HCT116 (cell line): ENCODE data around the gene CELF3. TPM values are rescaled to one million over a fixed set of nuclear protein-coding genes. Genes with fewer than 3 reads are reported as not detected.

Experiments used
- ATAC-seq: fragments of 200-7000 bp; cut with Tn5 transposase; 2 replicates; pipeline ENCODE4 v1.9.1; 2020; ENCODE audit warnings: mild to moderate bottlenecking, moderate library complexity
- BruUV-seq: library from RNA; stranded (reverse); fragments of 400-500 nt; replicated peaks from 2 replicates; lab custom pipeline; 2021; lab: Mats Ljungman, UMichigan
- CTCF ChIA-PET: fragments of 300-600 bp; sonication (Branson Sonifier 250); formaldehyde crosslinking; loops from one replicate; lab custom pipeline; 2021; ENCODE audit warnings: antibody characterized with exemption; lab: Charles Lee
- POLR2A ChIA-PET: fragments of 300-600, 350-600 bp; sonication (Branson Sonifier 250); formaldehyde crosslinking; loops from one replicate; lab custom pipeline; 2021; ENCODE audit warnings: antibody characterized with exemption; lab: Charles Lee
- RAD21 ChIA-PET, 2 experiments: fragments of 300-600 bp; sonication (Branson Sonifier 250); formaldehyde crosslinking; loops; one replicate each; lab custom pipeline; 2023; ENCODE audit warnings: low total read pairs in 2 of 2; ENCODE audit not compliant: uncharacterized antibody in 2 of 2, unreplicated experiment in 2 of 2, low non-redundant PET in 1 of 2; lab: Charles Lee
- DNase-seq: peaks from one replicate; pipeline ENCODE4 v3.0.0-alpha.2; 2010; ENCODE audit warnings: low read depth, low spot score
- H2AFZ ChIP-seq: fragments of 200-600 bp; shearing (Covaris generic), sonication (generic); 2 replicates; pipeline ENCODE4 v1.6.1; 2017; ENCODE audit warnings: low read depth, mixed run types, mixed read lengths, antibody characterized with exemption, low read length; ENCODE audit not compliant: poor library complexity, severe bottlenecking
- H3K27ac ChIP-seq: 2 replicates; pipeline ENCODE4 v1.5.1; 2012; ENCODE audit warnings: low read depth, low read length
- H3K27me3 ChIP-seq: fragments of 200-600 bp; sonication (generic); 2 replicates; pipeline ENCODE4 v1.6.1; 2016; ENCODE audit warnings: mixed run types, low read length, mixed read lengths; ENCODE audit not compliant: insufficient read depth
- H3K36me3 ChIP-seq, 2 experiments: fragments of 200-500 bp in 1 of 2; fragments of 200-600 bp in 1 of 2; sonication (Bioruptor generic) in 1 of 2; sonication (generic) in 1 of 2; 2 replicates each; pipeline versions ENCODE4 v1.5.1 to v1.6.1; 2014 to 2016; ENCODE audit warnings: low read length in 2 of 2, inconsistent platforms in 1 of 2, mixed read lengths in 1 of 2, mixed run types in 1 of 2; ENCODE audit not compliant: insufficient read depth in 2 of 2, control insufficient read depth in 1 of 2
- H3K4me1 ChIP-seq, 2 experiments: fragments of 200-600 bp in 1 of 2; sonication (generic) in 1 of 2; 2 replicates each; pipeline versions ENCODE4 v1.5.1 to v1.6.1; 2012 to 2017; ENCODE audit warnings: low read length in 2 of 2, inconsistent platforms in 1 of 2, mild to moderate bottlenecking in 1 of 2, mixed read lengths in 1 of 2, mixed run types in 1 of 2, moderate library complexity in 1 of 2; ENCODE audit not compliant: insufficient read depth in 2 of 2, control insufficient read depth in 1 of 2
- H3K4me2 ChIP-seq: fragments of 200-600 bp; sonication (generic); 2 replicates; pipeline ENCODE4 v1.6.1; 2017; ENCODE audit warnings: mixed run types, low read length, mixed read lengths
- H3K4me3 ChIP-seq, 2 experiments: fragments of 200-600 bp in 1 of 2; sonication (generic) in 1 of 2; replicated peaks in 1 of 2; 2 replicates each; pipeline ENCODE4 v1.5.1; 2011 to 2016; ENCODE audit warnings: low read length in 2 of 2, control low read depth in 1 of 2, low read depth in 1 of 2, mild to moderate bottlenecking in 1 of 2, mixed read lengths in 1 of 2, mixed run types in 1 of 2
- H3K79me2 ChIP-seq: fragments of 200-600 bp; sonication (generic); 2 replicates; pipeline ENCODE4 v1.6.1; 2017; ENCODE audit warnings: mild to moderate bottlenecking, mixed run types, low read length, moderate library complexity, mixed read lengths; ENCODE audit not compliant: insufficient read depth
- H3K9ac ChIP-seq: fragments of 200-600 bp; sonication (generic); 2 replicates; pipeline ENCODE4 v1.6.1; 2016; ENCODE audit warnings: low read length, mixed read lengths
- H3K9me2 ChIP-seq: fragments of 200-600 bp; sonication (generic), shearing (Covaris generic); 2 replicates; pipeline ENCODE4 v1.6.1; 2017; ENCODE audit warnings: mixed run types, mild to moderate bottlenecking, moderate library complexity; ENCODE audit not compliant: insufficient read depth
- H3K9me3 ChIP-seq, 2 experiments: fragments of 200-500 bp in 1 of 2; fragments of 200-600 bp in 1 of 2; sonication (Bioruptor generic) in 1 of 2; sonication (generic) in 1 of 2; 2 replicates each; pipeline ENCODE4 v1.6.1; 2014 to 2017; ENCODE audit warnings: low read length in 2 of 2, mixed read lengths in 2 of 2, inconsistent platforms in 1 of 2, low read depth in 1 of 2, mild to moderate bottlenecking in 1 of 2, mixed run types in 1 of 2, moderate library complexity in 1 of 2; ENCODE audit not compliant: control insufficient read depth in 1 of 2, insufficient read depth in 1 of 2
- H4K20me1 ChIP-seq: fragments of 200-600 bp; sonication (generic), shearing (Covaris generic); 2 replicates; pipeline ENCODE4 v1.6.1; 2017; ENCODE audit warnings: mixed run types, mild to moderate bottlenecking, moderate library complexity; ENCODE audit not compliant: insufficient read depth
- ATF3 ChIP-seq: IDR thresholded peaks from 2 replicates; pipeline ENCODE4 v1.6.1; 2012
- CBX3 ChIP-seq: IDR thresholded peaks from 2 replicates; pipeline ENCODE4 v1.6.1; 2012; ENCODE audit warnings: low read depth
- CEBPB ChIP-seq: IDR thresholded peaks from 2 replicates; pipeline ENCODE4 v1.6.1; 2012; ENCODE audit warnings: low read depth
- CTCF ChIP-seq, 3 experiments: fragments of 200-600 bp in 1 of 3; sonication (generic) in 1 of 3; IDR thresholded peaks in 2 of 3; conservative IDR thresholded peaks in 1 of 3; 2 replicates each; pipeline ENCODE4 v1.5.1; 2012 to 2017; ENCODE audit warnings: low read depth in 2 of 3, low read length in 2 of 3, antibody characterized with exemption in 1 of 3, borderline replicate concordance in 1 of 3, control low read depth in 1 of 3, mild to moderate bottlenecking in 1 of 3, mixed read lengths in 1 of 3, mixed run types in 1 of 3, moderate library complexity in 1 of 3; ENCODE audit not compliant: insufficient read depth in 1 of 3
- EGR1 ChIP-seq: IDR thresholded peaks from 2 replicates; pipeline ENCODE4 v1.6.1; 2012; ENCODE audit warnings: low read depth
- ELF1 ChIP-seq: IDR thresholded peaks from 2 replicates; pipeline ENCODE4 v1.6.1; 2012; ENCODE audit warnings: low read depth, borderline replicate concordance
- EZH2 ChIP-seq: fragments of 200-600 bp; sonication (generic); IDR thresholded peaks from 2 replicates; pipeline ENCODE4 v1.6.1; 2017; ENCODE audit warnings: antibody characterized with exemption, mixed run types
- EZH2phosphoT487 ChIP-seq: fragments of 200-600 bp; IDR thresholded peaks from 2 replicates; pipeline ENCODE4 v1.6.1; 2018; ENCODE audit warnings: antibody characterized with exemption, borderline replicate concordance
- FOSL1 ChIP-seq: IDR thresholded peaks from 2 replicates; pipeline ENCODE4 v1.6.1; 2012; ENCODE audit warnings: low read depth
- JUND ChIP-seq: IDR thresholded peaks from 2 replicates; pipeline ENCODE4 v1.6.1; 2012
- POLR2A ChIP-seq: IDR thresholded peaks from 2 replicates; pipeline ENCODE4 v1.7.0; 2011; ENCODE audit warnings: borderline replicate concordance; ENCODE audit not compliant: insufficient read depth, insufficient read length; ENCODE audit errors: extremely low read depth
- POLR2AphosphoS5 ChIP-seq: IDR thresholded peaks from 2 replicates; pipeline ENCODE4 v1.6.1; 2011; ENCODE audit warnings: mild to moderate bottlenecking, low read depth, low read length, moderate library complexity
- SIN3A ChIP-seq: IDR thresholded peaks from 2 replicates; pipeline ENCODE4 v1.6.1; 2012; ENCODE audit warnings: low read depth
- SP1 ChIP-seq: IDR thresholded peaks from 2 replicates; pipeline ENCODE4 v1.6.1; 2012; ENCODE audit warnings: low read depth
- TCF7L2 ChIP-seq: IDR thresholded peaks from 2 replicates; pipeline ENCODE4 v1.7.0; 2011; ENCODE audit warnings: borderline replicate concordance, inconsistent platforms; ENCODE audit not compliant: insufficient read depth, insufficient read length; ENCODE audit errors: extremely low read depth
- YY1 ChIP-seq: IDR thresholded peaks from 2 replicates; pipeline ENCODE4 v1.6.1; 2011; ENCODE audit warnings: low read length, low read depth, moderate library complexity, mild to moderate bottlenecking; ENCODE audit not compliant: insufficient replicate concordance; ENCODE audit errors: extremely low read depth
- ZFX ChIP-seq: fragments of 450-650 bp; IDR thresholded peaks from 2 replicates; pipeline ENCODE4 v1.6.1; 2017
- ZNF274 ChIP-seq: fragments of 200-500 bp; sonication (Bioruptor generic); IDR thresholded peaks from 2 replicates; pipeline ENCODE4 v1.6.1; 2014; ENCODE audit warnings: mild to moderate bottlenecking, low read depth, low read length, inconsistent platforms
- intact Hi-C: fragments of 100-400 bp; cut with micrococcal nuclease; formaldehyde crosslinking; loops from 2 replicates; pipeline ENCODE4 v1.10.0; 2022
- total RNA-seq: library from RNA; stranded (reverse); gene quantifications from one replicate; pipeline ENCODE4 v1.2.1, GENCODE V29; 2021; ENCODE audit not compliant: unreplicated experiment
- TF ChIP-seq, protein P1 (sequence below): IDR thresholded peaks from 2 replicates; pipeline ENCODE4 v1.6.1; 2012; ENCODE audit warnings: low read depth

CELF3 gene
- total RNA-seq, 1 experiment from 2014 or later = not detected

DNA sequence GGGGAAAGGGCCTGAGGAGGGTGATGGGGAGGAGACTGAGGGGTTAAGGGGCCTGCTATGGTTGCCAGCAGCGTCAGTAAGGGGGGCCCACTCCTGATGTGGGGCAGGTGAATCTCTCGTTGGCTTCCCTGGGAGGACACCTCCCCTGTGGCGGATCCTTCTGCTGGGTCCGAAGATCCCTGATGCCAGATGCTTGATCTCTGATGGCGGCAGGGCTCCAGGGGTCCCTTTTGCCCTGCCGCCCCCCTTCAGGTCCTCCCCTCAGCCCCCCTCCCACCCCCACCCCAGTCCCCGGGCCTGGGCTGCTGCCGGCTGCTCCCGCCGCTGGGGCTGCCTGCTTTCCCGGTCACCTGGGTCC is 219 bp downstream of the CELF3 start:
- H3K4me2 ChIP-seq = no peak overlapping the region

More for the DNA sequence above, 219 bp downstream of the CELF3 start:
- Histone ChIP-seq H3K9me2 (no peaks in the 10 kb centered on the region), H4K20me1 (no peaks in the 10 kb centered on the region), H3K9me3 (no peaks in the 10 kb centered on the region), H3K9ac (no peak overlapping the region), H3K27ac (no peak overlapping the region), H3K27me3 (peaks cover 28% of the 10 kb centered on the region), H3K4me1 (no peaks in the 10 kb centered on the region), H3K4me3 (no peak overlapping the region), H3K79me2 (no peaks in the 10 kb centered on the region), H2AFZ (no peak overlapping the region), H3K36me3 (no peaks in the 10 kb centered on the region)
- ChIA-PET RAD21 (no interaction called here), POLR2A (no interaction called here), CTCF (interaction anchor here (1.5 kb wide), 1 partner anchor 19 kb away, joined by 3 read pairs; no protein-coding TSS in a partner anchor)
- no peak for TF ChIP-seq FOSL1
- no peak for TF ChIP-seq ELF1
- no peak for TF ChIP-seq EZH2
- no peak for TF ChIP-seq ZNF274
- TF ChIP-seq JUND = no peak
- no peak for TF ChIP-seq EZH2phosphoT487
- TF ChIP-seq ATF3 = no peak
- TF ChIP-seq CBX3 = no peak
- TF ChIP-seq POLR2AphosphoS5 = no peak
- TF ChIP-seq TCF7L2 = no peak
- TF ChIP-seq EGR1 = no peak
- TF ChIP-seq, protein P1, sequence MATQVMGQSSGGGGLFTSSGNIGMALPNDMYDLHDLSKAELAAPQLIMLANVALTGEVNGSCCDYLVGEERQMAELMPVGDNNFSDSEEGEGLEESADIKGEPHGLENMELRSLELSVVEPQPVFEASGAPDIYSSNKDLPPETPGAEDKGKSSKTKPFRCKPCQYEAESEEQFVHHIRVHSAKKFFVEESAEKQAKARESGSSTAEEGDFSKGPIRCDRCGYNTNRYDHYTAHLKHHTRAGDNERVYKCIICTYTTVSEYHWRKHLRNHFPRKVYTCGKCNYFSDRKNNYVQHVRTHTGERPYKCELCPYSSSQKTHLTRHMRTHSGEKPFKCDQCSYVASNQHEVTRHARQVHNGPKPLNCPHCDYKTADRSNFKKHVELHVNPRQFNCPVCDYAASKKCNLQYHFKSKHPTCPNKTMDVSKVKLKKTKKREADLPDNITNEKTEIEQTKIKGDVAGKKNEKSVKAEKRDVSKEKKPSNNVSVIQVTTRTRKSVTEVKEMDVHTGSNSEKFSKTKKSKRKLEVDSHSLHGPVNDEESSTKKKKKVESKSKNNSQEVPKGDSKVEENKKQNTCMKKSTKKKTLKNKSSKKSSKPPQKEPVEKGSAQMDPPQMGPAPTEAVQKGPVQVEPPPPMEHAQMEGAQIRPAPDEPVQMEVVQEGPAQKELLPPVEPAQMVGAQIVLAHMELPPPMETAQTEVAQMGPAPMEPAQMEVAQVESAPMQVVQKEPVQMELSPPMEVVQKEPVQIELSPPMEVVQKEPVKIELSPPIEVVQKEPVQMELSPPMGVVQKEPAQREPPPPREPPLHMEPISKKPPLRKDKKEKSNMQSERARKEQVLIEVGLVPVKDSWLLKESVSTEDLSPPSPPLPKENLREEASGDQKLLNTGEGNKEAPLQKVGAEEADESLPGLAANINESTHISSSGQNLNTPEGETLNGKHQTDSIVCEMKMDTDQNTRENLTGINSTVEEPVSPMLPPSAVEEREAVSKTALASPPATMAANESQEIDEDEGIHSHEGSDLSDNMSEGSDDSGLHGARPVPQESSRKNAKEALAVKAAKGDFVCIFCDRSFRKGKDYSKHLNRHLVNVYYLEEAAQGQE = no peak
- no peak for TF ChIP-seq CTCF (IDR thresholded peaks at IDR 0.05 in 2 of 3, conservative IDR thresholded peaks at IDR 0.05 in 1 of 3; ENCODE audit: borderline replicate concordance in 1 of 3, insufficient read depth in 1 of 3, low read depth in 2 of 3, low read length in 2 of 3)
- TF ChIP-seq SIN3A = no peak
- no peak for TF ChIP-seq SP1
- TF ChIP-seq YY1 = no peak
- TF ChIP-seq ZFX = no peak
- no peak for TF ChIP-seq CEBPB
- TF ChIP-seq POLR2A = no peak
- DNase-seq (no peak), ATAC-seq (no peak)
- BruUV-seq = no TSS peak
- intact Hi-C loops = no loop called here
